ACC112 (cell line): ENCODE data around the gene ARPC2.
"Not testable (repeated sequence)": the region's sequence is repeated elsewhere in the genome, so short reads cannot be mapped to it uniquely, and the experiment has no call there.

ENCODE experiments used
- H2AFZ ChIP-seq: fragments of 200-600 bp; sonication (generic); one replicate; pipeline ENCODE4 v1.6.0; 2017; ENCODE audit warnings: antibody characterized with exemption, low read length; ENCODE audit not compliant: unreplicated experiment
- H3K27ac ChIP-seq: fragments of 200-600 bp; sonication (generic); 2 replicates; pipeline ENCODE4 v1.5.1; 2014; ENCODE audit warnings: low read depth, mild to moderate bottlenecking, antibody characterized with exemption, low read length, moderate library complexity
- H3K27me3 ChIP-seq: fragments of 200-600 bp; sonication (generic); 2 replicates; pipeline ENCODE4 v1.6.1; 2014; ENCODE audit warnings: mild to moderate bottlenecking, antibody characterized with exemption, low read length, moderate library complexity, mixed read lengths; ENCODE audit not compliant: insufficient read depth
- H3K36me3 ChIP-seq: fragments of 200-600 bp; sonication (generic); 2 replicates; pipeline ENCODE4 v1.6.1; 2016; ENCODE audit warnings: mild to moderate bottlenecking, antibody characterized with exemption, low read length, moderate library complexity, mixed read lengths; ENCODE audit not compliant: insufficient read depth
- H3K4me1 ChIP-seq: fragments of 200-600 bp; sonication (generic); one replicate; pipeline ENCODE4 v1.6.1; 2016; ENCODE audit warnings: low read length, mixed read lengths; ENCODE audit not compliant: insufficient read depth, unreplicated experiment, control insufficient read depth
- H3K4me3 ChIP-seq: fragments of 200-600 bp; sonication (generic); 2 replicates; pipeline ENCODE4 v1.5.1; 2014; ENCODE audit warnings: mild to moderate bottlenecking, low read depth, low read length
- H3K79me2 ChIP-seq: fragments of 200-600 bp; sonication (generic); one replicate; pipeline ENCODE4 v1.6.0; 2016; ENCODE audit warnings: low read length; ENCODE audit not compliant: control insufficient read depth, unreplicated experiment, insufficient read depth

The ARPC2 gene

DNA sequence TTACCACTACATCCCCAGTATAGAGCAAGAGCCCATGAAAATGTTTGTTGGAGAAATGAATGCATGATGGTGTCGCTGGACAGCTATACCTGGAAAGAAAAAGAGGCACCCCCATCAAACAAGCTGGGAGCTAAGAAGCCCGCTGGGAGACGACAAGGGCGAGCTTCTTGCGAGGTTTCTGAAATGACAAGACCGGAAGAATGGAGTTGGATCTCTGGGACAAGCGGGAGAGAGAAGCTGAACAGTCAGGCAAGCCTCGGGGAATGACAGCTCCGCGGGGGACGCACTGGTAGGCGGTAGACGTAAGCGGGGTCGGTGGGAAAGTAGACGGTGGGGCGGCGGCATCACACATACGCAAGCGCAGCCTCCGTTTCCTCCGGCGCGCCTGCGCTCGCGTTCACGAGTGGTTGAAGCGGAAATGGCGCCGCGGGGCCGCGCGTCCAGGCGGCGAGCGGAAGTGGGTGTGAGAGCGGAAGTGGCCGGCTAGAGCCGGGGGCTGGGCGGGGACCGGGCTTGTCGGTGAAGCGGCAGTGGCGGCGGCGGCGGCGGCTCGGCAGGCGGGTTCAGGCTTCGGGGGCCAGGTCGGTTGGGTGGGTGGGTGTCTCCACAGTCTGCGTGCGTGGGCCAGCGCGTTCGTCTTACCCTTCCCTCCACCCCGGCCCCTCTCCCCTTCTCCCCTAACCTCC is at the start of gene ARPC2:
Gene ARPC2, plus strand, starts transcription at position 516 of the 686 bp plus-strand sequence. CDS start 282 bp downstream, outside the sequence.
- Histone ChIP-seq H3K36me3 (0 out of 2 replicates have a peak, but pooled peaks cover 5% of the 10 kb centered on the region), H3K27ac (peak within 1 kb of the TSS; percentile 93), H3K27me3 (no peaks in the 10 kb centered on the region), H3K4me3 (peak within 1 kb of the TSS; percentile 99), H3K4me1 (peaks cover 32% of the 10 kb centered on the region), H2AFZ (peak within 1 kb of the TSS; percentile 96), H3K79me2 (peaks cover 55% of the 10 kb centered on the region)

DNA sequence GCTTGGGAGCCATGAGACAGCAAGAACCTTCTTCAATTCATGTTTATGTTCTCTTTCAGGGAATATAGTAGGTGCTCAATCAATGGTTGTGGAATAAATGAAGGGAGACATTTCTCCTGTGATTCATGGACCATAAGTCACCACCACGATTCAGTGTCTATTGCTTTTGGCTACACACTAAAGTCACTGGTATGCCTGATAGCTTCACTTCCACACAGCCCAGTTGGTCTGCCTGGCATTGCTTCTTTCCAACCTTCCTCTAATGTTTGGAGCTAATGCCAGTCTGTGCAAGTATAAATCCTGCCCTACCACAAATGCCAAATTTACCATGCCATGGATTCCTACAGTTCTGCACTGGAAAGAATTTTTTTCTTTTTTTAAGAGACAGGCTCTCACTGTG is 49.0 kb upstream of the ARPC2 start:
- no peaks in the 10 kb centered on the region for H3K79me2 ChIP-seq
- no peak overlapping the region for H3K4me3 ChIP-seq
- peaks cover 75% of the 10 kb centered on the region for H3K27me3 ChIP-seq
- no peak overlapping the region for H2AFZ ChIP-seq
- no peaks in the 10 kb centered on the region for H3K36me3 ChIP-seq
- no peak overlapping the region for H3K27ac ChIP-seq
- H3K4me1 ChIP-seq = no peaks in the 10 kb centered on the region

DNA sequence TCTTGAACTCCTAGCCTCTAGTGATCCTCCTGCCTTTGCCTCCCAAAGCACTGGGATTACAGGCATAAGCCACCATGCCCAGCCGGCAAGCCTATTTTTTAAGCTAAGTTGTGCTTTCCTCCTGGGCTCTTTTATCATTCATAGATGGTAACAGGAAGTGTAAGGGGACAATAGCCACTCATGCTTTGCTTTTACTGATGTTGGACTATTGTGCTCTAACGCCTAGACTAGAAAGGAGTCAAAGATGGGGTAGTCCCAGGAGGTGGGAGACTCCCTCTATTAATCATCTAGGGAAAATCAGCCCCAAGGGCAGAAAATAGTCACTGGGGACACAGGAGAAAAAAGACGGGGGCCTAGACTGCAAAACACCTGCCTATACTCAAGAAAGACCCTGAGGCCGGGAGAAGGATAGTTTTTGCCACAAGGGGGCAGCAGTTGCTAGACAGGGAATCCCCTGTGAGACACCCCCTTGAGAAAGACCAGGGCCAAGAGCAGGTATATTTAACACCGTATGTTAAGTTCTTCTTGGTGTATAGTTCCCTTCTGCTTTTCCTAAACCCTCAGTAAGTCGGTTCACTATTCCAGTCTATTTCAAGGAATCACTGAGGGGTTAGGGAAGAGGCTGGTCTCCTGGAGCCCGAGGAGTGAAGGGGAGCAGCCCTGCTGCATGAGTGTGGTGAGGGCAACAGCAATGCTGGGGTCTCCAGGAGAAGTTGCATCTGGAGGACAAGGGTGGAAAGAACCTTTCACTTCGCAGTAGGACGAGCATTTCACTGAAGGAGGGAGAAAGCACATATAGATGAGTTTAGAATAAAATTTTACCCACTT is 48.1 kb upstream of the ARPC2 start:
- no peak overlapping the region for H2AFZ ChIP-seq
- H3K4me3 ChIP-seq = no peak overlapping the region
- peaks cover 67% of the 10 kb centered on the region for H3K27me3 ChIP-seq
- H3K79me2 ChIP-seq = no peaks in the 10 kb centered on the region
- no peaks in the 10 kb centered on the region for H3K36me3 ChIP-seq
- H3K4me1 ChIP-seq = no peaks in the 10 kb centered on the region
- H3K27ac ChIP-seq = no peak overlapping the region

DNA sequence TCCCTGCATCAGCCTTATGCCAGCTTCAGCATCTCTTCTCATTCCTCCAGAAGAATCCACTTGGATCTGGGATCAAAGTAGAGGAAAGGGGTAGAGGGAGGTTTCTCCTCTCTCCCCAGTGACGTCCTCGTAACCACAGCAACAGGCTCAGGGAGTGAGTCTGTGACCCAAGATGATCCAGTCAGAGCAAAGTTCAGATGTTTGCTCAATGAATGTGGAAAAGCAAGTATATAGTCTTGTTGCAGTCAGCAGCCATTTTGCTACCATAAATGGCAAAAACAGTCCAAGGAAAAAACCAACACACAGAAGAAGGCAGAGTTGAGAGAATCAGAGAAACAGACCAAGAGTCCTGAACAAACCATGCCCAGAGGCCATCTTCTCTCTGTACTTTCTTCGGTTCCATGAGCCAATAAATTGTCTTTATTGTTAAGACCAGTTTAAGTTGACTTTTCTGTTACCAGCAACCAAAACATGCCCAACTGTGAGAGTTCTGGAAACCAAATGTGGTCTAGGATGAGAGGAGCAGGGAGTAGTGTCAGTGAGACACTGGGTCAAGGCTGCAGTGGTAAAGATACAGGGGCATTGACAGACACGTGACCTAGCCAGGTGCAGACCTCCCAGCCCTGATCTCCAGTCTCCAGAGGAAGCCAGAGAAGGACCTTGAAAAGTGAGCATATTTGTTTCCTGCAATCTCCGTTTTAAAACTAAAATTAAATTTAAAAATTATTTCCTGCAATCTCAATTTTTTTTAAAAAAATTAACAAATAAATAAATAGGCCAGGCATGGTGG is 47.0 kb upstream of the ARPC2 start:
- Histone ChIP-seq H3K27ac (no peak overlapping the region), H3K79me2 (no peaks in the 10 kb centered on the region), H3K4me1 (no peaks in the 10 kb centered on the region), H2AFZ (no peak overlapping the region), H3K4me3 (no peak overlapping the region), H3K36me3 (no peaks in the 10 kb centered on the region), H3K27me3 (peaks cover 56% of the 10 kb centered on the region)

DNA sequence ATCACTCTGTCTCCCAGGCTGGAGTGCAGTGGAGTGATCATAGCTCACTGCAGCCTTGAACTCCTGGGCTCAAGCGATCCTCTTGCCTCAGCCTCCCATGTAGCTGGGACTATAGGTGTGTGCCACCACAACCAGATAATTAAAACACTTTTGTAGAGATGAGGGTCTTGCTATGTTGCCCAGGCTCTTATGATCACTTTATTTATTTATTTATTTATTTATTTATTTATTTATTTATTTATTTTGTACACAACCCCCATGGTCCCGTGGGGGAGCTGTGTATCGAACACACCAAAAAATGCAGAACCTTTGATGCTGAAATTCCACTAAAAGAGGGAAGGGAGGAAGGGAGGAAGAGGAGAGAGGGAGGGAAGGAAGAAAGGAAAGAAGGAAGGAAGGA is 45.2 kb upstream of the ARPC2 start:
- not testable (repeated sequence) for H3K36me3 ChIP-seq, H3K4me3 ChIP-seq, H3K79me2 ChIP-seq, H3K4me1 ChIP-seq, H3K27ac ChIP-seq, H2AFZ ChIP-seq
- H3K27me3 ChIP-seq = peaks cover 40% of the 10 kb centered on the region

DNA sequence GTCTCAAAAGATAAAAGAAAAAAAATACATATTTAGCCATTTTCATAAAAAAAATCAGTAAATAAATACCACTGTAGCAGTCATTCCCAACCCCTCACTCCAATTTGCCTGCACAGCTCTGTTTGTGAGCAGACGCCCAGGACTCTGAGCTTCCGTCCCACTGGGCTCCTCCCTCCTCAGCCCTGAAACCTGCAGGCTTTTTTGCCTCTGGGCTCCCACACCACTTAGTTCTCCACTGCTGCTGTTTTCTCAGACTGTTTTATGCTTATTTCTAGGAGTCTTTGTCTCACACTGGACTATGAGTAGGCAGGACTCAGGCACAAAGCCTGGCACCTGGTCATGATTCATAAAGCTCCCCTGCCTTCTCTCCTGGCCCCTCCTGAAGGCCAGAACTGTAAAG is 44.1 kb upstream of the ARPC2 start:
- no peak overlapping the region for H2AFZ ChIP-seq
- H3K4me1 ChIP-seq = no peaks in the 10 kb centered on the region
- no peak overlapping the region for H3K27ac ChIP-seq
- peaks cover 29% of the 10 kb centered on the region for H3K27me3 ChIP-seq
- H3K4me3 ChIP-seq = no peak overlapping the region
- no peaks in the 10 kb centered on the region for H3K36me3 ChIP-seq
- H3K79me2 ChIP-seq = no peaks in the 10 kb centered on the region

DNA sequence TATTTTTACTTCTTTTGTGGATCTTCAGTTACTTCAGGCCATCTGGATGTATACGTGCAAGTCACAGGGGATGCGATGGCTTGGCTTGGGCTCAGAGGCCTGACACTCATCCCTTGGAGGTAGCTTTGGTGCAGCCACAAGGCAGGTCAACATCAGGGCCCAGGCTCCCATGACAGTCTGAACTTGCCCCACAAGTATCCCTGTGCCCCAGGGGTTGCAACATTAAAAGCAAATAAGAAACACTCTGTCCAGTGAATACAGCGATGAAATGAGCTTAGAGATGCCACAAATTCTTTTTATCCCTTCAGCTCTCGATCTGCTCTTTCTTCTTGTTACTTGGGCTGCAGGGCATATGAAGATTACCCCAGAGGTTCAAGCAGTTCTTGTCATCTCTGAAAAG is 37.2 kb upstream of the ARPC2 start:
- H3K79me2 ChIP-seq = no peaks in the 10 kb centered on the region
- H3K4me1 ChIP-seq = no peaks in the 10 kb centered on the region
- no peak overlapping the region for H3K4me3 ChIP-seq
- H3K27me3 ChIP-seq = peaks cover 37% of the 10 kb centered on the region
- H3K27ac ChIP-seq = no peak overlapping the region
- H3K36me3 ChIP-seq = no peaks in the 10 kb centered on the region
- no peak overlapping the region for H2AFZ ChIP-seq

DNA sequence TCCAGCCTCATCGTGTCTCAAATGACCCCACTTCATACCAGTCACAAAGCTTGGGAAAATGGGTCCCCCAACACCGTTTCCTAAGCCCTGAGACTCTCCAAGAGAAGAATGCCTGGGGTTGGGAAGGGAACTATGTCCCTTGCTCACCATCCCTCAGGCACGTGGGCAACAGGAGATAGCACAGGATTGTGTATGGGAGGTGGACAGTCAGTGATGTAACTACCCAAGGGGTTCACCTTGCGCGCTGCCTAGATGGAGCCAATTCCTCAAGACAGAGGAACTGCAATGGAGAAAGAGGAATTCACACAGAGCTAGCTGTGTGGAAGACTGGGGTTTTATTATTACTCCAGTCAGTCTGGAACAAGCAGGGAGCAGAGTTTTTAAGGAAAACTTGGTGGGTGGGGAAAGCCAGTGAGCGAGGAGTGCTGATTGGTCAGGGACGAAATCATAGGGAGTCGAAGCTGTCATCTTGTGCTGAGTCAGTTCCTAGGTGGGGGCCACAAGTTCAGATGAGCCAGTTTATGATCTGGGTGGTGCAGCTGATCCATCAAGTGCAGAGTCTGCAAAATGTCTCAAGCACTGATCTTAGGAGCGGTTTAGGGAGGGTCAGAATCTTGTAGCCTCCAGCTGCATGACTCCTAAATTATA is 36.4 kb upstream of the ARPC2 start:
- Histone ChIP-seq H3K79me2 (no peaks in the 10 kb centered on the region), H3K4me3 (no peak overlapping the region), H3K4me1 (no peaks in the 10 kb centered on the region), H3K27me3 (peaks cover 42% of the 10 kb centered on the region), H2AFZ (no peak overlapping the region), H3K36me3 (no peaks in the 10 kb centered on the region), H3K27ac (no peak overlapping the region)

DNA sequence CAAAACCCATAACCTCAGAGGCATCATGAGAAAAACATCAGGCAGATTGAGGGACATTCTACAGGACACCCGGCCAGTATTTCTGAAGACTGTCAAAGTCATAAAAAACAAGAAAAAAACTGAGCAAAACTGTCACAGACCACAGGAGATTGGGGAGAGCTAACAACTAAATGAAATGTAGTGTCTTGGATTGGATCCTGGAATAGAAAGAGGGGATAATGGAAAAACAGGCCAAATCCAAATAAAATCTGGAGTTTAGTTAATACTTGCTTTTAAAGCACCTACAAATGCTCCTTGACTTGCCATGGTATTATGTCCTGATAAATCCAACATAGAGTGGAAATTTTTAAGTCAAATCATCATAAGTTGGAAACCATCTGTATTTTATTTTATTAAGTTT is 32.7 kb upstream of the ARPC2 start:
- no peaks in the 10 kb centered on the region for H3K4me1 ChIP-seq
- no peaks in the 10 kb centered on the region for H3K79me2 ChIP-seq
- no peak overlapping the region for H2AFZ ChIP-seq
- H3K4me3 ChIP-seq = no peak overlapping the region
- H3K36me3 ChIP-seq = no peaks in the 10 kb centered on the region
- H3K27ac ChIP-seq = no peak overlapping the region
- peaks cover 46% of the 10 kb centered on the region for H3K27me3 ChIP-seq

DNA sequence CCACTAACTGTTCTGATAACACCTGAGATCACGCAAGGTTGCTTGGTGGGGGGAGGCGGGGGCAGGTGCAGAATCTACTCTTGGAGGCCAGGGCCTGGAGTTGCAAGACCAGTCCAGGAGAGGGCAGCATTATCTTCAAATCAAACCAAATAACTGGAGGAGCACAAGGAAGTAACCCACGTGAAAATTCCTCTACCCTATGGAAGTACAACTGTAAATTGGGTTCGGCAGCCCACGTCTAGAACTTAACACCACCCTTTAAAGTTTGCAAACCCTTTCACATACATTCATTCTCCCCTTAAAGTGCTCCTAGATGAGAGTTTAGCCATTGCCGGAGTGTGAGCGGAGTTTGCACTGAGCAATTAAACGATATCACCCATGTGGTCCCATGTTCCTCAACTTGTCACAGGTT is 30.6 kb upstream of the ARPC2 start:
- H3K36me3 ChIP-seq = no peaks in the 10 kb centered on the region
- no peak overlapping the region for H3K4me3 ChIP-seq
- H3K79me2 ChIP-seq = no peaks in the 10 kb centered on the region
- peaks cover 36% of the 10 kb centered on the region for H3K27me3 ChIP-seq
- H3K27ac ChIP-seq = no peak overlapping the region
- peak overlapping the region; percentile 47 for H2AFZ ChIP-seq
- no peaks in the 10 kb centered on the region for H3K4me1 ChIP-seq
